Lower leg skin (tissue), 4 donors: Measurements from ENCODE around the gene FAT3. TPM values are rescaled to one million over a fixed set of nuclear protein-coding genes. Genes with fewer than 3 reads are reported as not detected.

Experiments
- DNase-seq, 2 donors: peaks; one replicate each; pipeline ENCODE4 v3.0.0-alpha.2; 2019; ENCODE audit warnings: low spot score in 2 of 2
- H3K4me3 ChIP-seq: fragments of 200-600 bp; sonication (generic); 2 replicates; pipeline ENCODE4 v1.5.1; 2017; ENCODE audit warnings: mild to moderate bottlenecking, low read depth; ENCODE audit not compliant: poor library complexity, severe bottlenecking
- CTCF ChIP-seq, 3 donors: fragments of 450-650 bp; IDR thresholded peaks; one replicate each; pipeline ENCODE4 v1.5.1; 2016; ENCODE audit warnings: antibody characterized with exemption in 3 of 3, mild to moderate bottlenecking in 3 of 3, moderate library complexity in 2 of 3
- POLR2A ChIP-seq, 2 donors: fragments of 450-650 bp; IDR thresholded peaks; one replicate each; pipeline ENCODE4 v1.6.1; 2016 to 2017; ENCODE audit warnings: antibody characterized with exemption in 2 of 2, mild to moderate bottlenecking in 1 of 2, moderate library complexity in 1 of 2
- WGBS, 2 donors: methylation state at CpG; one replicate each; pipeline ENCODE4 v1.1.5; 2018; 5-methylcytosine and 5-hydroxymethylcytosine counted together
- intact Hi-C: fragments of 100-400 bp; cut with DNase I; formaldehyde crosslinking; loops from one replicate; pipeline ENCODE4 v1.15.0; 2023; ENCODE audit warnings: low total_unique reads
- total RNA-seq, 4 donors: library from RNA; depleted of rRNA; stranded (reverse); fragments of >200 nt; gene quantifications; one replicate each; pipeline ENCODE4 v1.1.0, GENCODE V29; 2016

The FAT3 gene
- total RNA-seq, 4 donors from 2014 or later: 0.15 to 1.2 (median 0.28) TPM

- H3K4me3 ChIP-seq: no peak overlapping the region
- no peak for DNase-seq
- TF ChIP-seq POLR2A (IDR thresholded peaks at IDR 0.05) (no peak), CTCF (IDR thresholded peaks at IDR 0.05) (no peak)
- intact Hi-C loops: no loop called here
Observed at GRCh38 chr11:92267968-92268367, 43.4 kb downstream of the FAT3 start.

GRCh38 chr11:92268546-92268945, 43.9 kb downstream of the FAT3 start:
- no peak for TF ChIP-seq CTCF (IDR thresholded peaks at IDR 0.05)
- no peak for TF ChIP-seq POLR2A (IDR thresholded peaks at IDR 0.05)
- 68 to 76% methylated on average over 1 of the region's 1 CpG for WGBS, 2 donors
- intact Hi-C loops: no loop called here

GRCh38 chr11:92269021-92269420, 44.4 kb downstream of the FAT3 start:
- TF ChIP-seq POLR2A (IDR thresholded peaks at IDR 0.05): no peak
- no peak for TF ChIP-seq CTCF (IDR thresholded peaks at IDR 0.05)
- DNase-seq: no peak

More at GRCh38 chr11:92268546-92268945, 43.9 kb downstream of the FAT3 start:
- H3K4me3 ChIP-seq: no peak overlapping the region
- no peak for DNase-seq

GRCh38 chr11:92269841-92270240, 45.2 kb downstream of the FAT3 start:
- DNase-seq: no peak
- TF ChIP-seq CTCF (IDR thresholded peaks at IDR 0.05) (no peak), POLR2A (IDR thresholded peaks at IDR 0.05) (no peak)
- WGBS, 2 donors: 77 to 89% methylated on average over 2 of the region's 2 CpGs
- intact Hi-C loops: no loop called here
- H3K4me3 ChIP-seq: no peak overlapping the region

More at GRCh38 chr11:92269021-92269420, 44.4 kb downstream of the FAT3 start:
- 58 to 72% methylated on average over 2 of the region's 2 CpGs for WGBS, 2 donors
- no peak overlapping the region for H3K4me3 ChIP-seq
- intact Hi-C loops: no loop called here

- TF ChIP-seq CTCF (IDR thresholded peaks at IDR 0.05) (no peak), POLR2A (IDR thresholded peaks at IDR 0.05) (no peak)
- intact Hi-C loops: no loop called here
- no peak for DNase-seq
- WGBS, 2 donors: 77 to 80% methylated on average over 3 of the region's 3 CpGs
- H3K4me3 ChIP-seq: no peak overlapping the region
Observed at GRCh38 chr11:92272651-92273050, 48.0 kb downstream of the FAT3 start.
